Progenitor cell of endocrine pancreas (in vitro differentiated cells): ENCODE measurements around the gene OSBPL5. TPM values are rescaled to one million over a fixed set of nuclear protein-coding genes. Genes with fewer than 3 reads are reported as not detected.

Experiments used
- DNase-seq: peaks from one replicate; pipeline ENCODE4 v3.0.0; 2021; ENCODE audit warnings: low spot score; ENCODE audit not compliant: unreplicated experiment
- H3K27ac Mint-ChIP-seq: 2 replicates; pipeline ENCODE4 v1.8.0; 2021; ENCODE audit warnings: mild to moderate bottlenecking, moderate library complexity, mixed read lengths
- H3K27me3 Mint-ChIP-seq: 2 replicates; pipeline ENCODE4 v1.8.0; 2021; ENCODE audit warnings: mixed read lengths
- H3K36me3 Mint-ChIP-seq: 2 replicates; pipeline ENCODE4 v1.8.0; 2022; ENCODE audit warnings: mixed read lengths; ENCODE audit not compliant: insufficient read depth
- H3K4me1 Mint-ChIP-seq: 2 replicates; pipeline ENCODE4 v1.8.0; 2021; ENCODE audit warnings: low read depth, mixed read lengths
- H3K4me3 Mint-ChIP-seq: 2 replicates; pipeline ENCODE4 v1.8.0; 2021; ENCODE audit warnings: low read depth, mild to moderate bottlenecking, moderate library complexity, mixed read lengths
- H3K9me3 Mint-ChIP-seq: 2 replicates; pipeline ENCODE4 v1.8.0; 2021; ENCODE audit warnings: low read depth, mixed read lengths
- total RNA-seq: library from RNA; stranded (reverse); gene quantifications from 2 replicates; pipeline ENCODE4 v1.2.1, GENCODE V29; 2021
- TF ChIP-seq, protein P1 (sequence below): fragments of 200-600 bp; sonication (generic); IDR thresholded peaks from one replicate; pipeline ENCODE4 v1.5.0; 2021; ENCODE audit warnings: antibody characterized with exemption, mild to moderate bottlenecking; ENCODE audit not compliant: unreplicated experiment

Gene OSBPL5
- total RNA-seq, 1 donor from 2014 or later, result 11.9 TPM

- H3K4me1 Mint-ChIP-seq, result no peaks in the 10 kb centered on the region
- TF ChIP-seq, protein P1, sequence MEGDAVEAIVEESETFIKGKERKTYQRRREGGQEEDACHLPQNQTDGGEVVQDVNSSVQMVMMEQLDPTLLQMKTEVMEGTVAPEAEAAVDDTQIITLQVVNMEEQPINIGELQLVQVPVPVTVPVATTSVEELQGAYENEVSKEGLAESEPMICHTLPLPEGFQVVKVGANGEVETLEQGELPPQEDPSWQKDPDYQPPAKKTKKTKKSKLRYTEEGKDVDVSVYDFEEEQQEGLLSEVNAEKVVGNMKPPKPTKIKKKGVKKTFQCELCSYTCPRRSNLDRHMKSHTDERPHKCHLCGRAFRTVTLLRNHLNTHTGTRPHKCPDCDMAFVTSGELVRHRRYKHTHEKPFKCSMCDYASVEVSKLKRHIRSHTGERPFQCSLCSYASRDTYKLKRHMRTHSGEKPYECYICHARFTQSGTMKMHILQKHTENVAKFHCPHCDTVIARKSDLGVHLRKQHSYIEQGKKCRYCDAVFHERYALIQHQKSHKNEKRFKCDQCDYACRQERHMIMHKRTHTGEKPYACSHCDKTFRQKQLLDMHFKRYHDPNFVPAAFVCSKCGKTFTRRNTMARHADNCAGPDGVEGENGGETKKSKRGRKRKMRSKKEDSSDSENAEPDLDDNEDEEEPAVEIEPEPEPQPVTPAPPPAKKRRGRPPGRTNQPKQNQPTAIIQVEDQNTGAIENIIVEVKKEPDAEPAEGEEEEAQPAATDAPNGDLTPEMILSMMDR, result no peak
- H3K4me3 Mint-ChIP-seq, result no peak overlapping the region
- peaks cover 5% of the 10 kb centered on the region for H3K9me3 Mint-ChIP-seq
- DNase-seq, result no peak
- no peak overlapping the region for H3K27ac Mint-ChIP-seq
- H3K27me3 Mint-ChIP-seq, result peaks cover 10% of the 10 kb centered on the region
- H3K36me3 Mint-ChIP-seq, result peaks cover 4% of the 10 kb centered on the region
Observed at GRCh38 chr11:3122775-3123201, 42.3 kb downstream of the OSBPL5 start.

DNA sequence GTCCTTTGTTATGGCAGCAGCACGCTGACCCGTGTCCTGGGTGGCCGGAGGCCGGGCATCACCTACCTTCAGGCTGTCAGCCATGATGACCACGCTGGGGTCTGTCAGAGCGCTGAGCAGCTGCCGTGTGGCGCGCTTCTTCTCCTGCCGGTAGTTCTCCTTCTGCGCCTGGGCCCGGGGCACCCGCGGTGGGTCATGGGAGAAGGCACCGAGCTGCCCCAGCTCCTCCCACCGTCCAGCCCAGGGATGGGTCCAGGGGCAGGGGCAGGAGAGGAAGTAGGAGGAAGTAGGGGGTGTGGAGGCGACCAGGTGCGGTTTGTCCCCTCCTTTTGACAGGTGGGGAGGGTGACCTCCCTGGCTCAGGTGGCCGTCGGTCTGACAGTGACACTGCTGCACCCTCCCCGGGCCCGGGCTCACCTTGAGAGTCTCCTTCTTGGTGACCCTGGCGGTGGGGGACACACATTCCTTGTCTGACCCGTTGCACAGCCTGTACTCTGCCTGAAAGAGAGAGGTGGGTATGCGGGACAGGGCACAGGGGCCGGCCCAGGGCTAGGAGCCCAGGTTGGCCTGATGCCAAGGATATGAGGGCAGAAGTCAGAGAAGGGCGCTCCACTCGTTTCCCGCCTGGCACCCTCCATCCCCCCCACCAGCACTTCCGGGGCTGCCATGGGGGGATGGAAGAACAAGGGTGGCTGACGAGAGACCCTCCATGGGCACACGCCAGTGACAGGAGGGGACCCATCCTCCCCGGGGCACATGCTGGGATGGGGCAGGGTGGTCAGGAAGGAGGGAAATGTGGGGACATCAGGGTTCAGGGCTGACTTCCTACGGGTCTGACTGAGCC lies 43.0 kb downstream of the OSBPL5 start:
- no peak overlapping the region for H3K27ac Mint-ChIP-seq
- peaks cover 10% of the 10 kb centered on the region for H3K27me3 Mint-ChIP-seq
- peaks cover 7% of the 10 kb centered on the region for H3K36me3 Mint-ChIP-seq
- TF ChIP-seq, protein P1, result no peak
- H3K4me3 Mint-ChIP-seq, result no peak overlapping the region
- peaks cover 8% of the 10 kb centered on the region for H3K9me3 Mint-ChIP-seq
- H3K4me1 Mint-ChIP-seq, result no peaks in the 10 kb centered on the region
- no peak for DNase-seq

GRCh38 chr11:3121416-3121815 lies 43.7 kb downstream of the OSBPL5 start:
- no peak for DNase-seq
- Mint-ChIP-seq H3K4me1 (no peaks in the 10 kb centered on the region), H3K27ac (no peak overlapping the region), H3K9me3 (peaks cover 8% of the 10 kb centered on the region), H3K36me3 (peaks cover 7% of the 10 kb centered on the region), H3K4me3 (no peak overlapping the region), H3K27me3 (peaks cover 10% of the 10 kb centered on the region)
- TF ChIP-seq, protein P1, result no peak

- DNase-seq, result peak; percentile 8
- TF ChIP-seq, protein P1, result no peak
- peaks cover 9% of the 10 kb centered on the region for H3K27me3 Mint-ChIP-seq
- peaks cover 11% of the 10 kb centered on the region for H3K36me3 Mint-ChIP-seq
- peaks cover 13% of the 10 kb centered on the region for H3K9me3 Mint-ChIP-seq
- no peak overlapping the region for H3K4me3 Mint-ChIP-seq
- H3K27ac Mint-ChIP-seq, result no peak overlapping the region
- H3K4me1 Mint-ChIP-seq, result no peaks in the 10 kb centered on the region
Observed at GRCh38 chr11:3120071-3120792, 44.9 kb downstream of the OSBPL5 start.

DNA sequence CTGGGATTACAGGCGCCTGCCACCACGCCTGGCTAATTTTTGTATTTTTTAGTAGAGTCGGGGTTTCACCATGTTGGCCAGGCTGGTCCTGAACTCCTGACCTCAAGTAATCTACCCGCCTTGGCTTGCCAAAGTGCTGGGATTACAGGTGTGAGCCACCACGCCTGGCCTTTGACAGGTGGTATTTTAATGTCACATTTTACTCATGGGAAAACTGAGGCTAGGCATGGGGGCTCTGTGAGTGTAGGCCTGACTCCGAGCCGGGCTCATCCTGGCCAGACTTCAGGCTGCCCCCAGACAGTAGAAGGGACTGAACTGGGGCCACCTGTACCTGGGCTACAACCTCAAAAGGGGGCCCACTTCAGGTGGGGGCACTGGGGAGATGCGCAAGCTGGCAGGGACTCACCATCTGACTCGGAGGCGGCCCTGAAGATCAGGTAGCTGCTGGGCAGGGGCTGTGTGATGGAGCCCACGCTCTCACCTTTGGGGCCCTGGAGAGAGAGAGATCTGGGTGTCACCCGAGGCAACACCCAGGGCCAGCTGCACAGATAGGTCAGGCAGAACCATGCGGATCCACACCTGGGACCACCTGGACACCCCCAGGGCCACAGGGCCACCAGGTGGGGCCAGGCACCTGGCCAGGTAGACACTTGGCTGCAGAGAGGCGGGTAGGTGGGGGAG lies 45.8 kb downstream of the OSBPL5 start:
- Mint-ChIP-seq H3K27ac (no peak overlapping the region), H3K9me3 (peaks cover 19% of the 10 kb centered on the region), H3K4me1 (no peaks in the 10 kb centered on the region), H3K4me3 (no peak overlapping the region), H3K27me3 (peaks cover 5% of the 10 kb centered on the region), H3K36me3 (peaks cover 16% of the 10 kb centered on the region)
- DNase-seq, result peak; percentile 7
- TF ChIP-seq, protein P1, result no peak
